HG02610 (cell line): ENCODE measurements around the gene HBB.
"Not testable (repeated sequence)": the region's sequence is repeated elsewhere in the genome, so short reads cannot be mapped to it uniquely, and the experiment has no call there.

Experiments used
- ATAC-seq: cut with Tn5 transposase; IDR thresholded peaks from one replicate; pipeline ENCODE4 v1.9.1; 2021; ENCODE audit warnings: mild to moderate bottlenecking, moderate library complexity; ENCODE audit not compliant: unreplicated experiment

Gene HBB

GRCh38 chr11:5226732-5227310 lies at the start of gene HBB:
TSS of gene HBB (minus strand) at chr11:5227071. CDS start at chr11:5227021, 50 bp downstream.
- no peak for ATAC-seq

- no peak for ATAC-seq
These were observed 48.7 kb upstream of the HBB start for GRCh38 chr11:5275369-5276110.

DNA sequence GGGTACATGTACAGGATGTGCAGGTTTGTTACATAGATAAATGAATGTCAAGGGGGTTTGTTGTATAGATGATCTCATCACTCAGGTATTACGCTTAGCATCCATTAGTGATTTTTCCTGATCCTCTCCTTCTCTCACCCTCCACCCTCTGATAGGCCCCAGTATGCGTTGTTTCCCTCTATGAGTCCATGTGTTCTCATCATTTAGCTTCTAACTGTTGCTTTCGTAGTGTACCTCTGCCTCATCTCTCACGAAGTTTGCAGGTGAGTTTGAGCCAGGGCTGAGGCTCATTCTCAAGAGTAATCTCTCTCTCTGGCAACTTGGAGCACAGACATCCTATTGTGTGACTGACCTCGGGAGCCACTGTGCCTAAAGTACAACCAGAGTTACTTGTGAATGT lies 47.5 kb upstream of the HBB start:
- ATAC-seq: no peak

DNA sequence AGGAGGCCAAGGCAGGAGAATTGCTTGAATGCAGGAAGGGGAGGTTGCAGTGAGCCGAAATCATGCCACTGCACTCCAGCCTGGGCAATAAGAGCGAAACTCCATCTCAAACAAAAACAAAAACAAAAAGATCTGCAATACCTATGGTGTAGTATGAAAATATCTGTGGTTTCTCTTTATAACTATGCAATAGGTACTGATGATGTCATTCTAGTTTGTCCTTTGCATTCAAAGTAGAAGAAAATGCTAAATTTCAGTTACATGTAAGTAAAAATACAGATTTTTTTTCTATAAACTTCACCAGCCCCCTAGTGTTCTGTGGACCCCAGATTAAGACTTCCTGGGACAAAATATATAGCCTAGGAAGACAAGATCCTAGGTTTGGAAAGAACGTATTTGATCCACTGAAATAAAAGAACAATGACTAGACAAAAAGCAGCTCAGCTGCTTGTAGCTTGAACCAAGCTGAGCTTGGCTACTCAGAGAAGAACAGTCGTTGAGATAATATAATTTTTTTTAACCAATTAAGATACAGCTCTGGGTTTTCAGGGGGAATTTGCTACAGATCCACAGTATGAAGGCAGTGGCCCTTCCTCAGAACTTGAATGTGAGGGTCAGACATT lies 45.6 kb upstream of the HBB start:
- no peak for ATAC-seq

DNA sequence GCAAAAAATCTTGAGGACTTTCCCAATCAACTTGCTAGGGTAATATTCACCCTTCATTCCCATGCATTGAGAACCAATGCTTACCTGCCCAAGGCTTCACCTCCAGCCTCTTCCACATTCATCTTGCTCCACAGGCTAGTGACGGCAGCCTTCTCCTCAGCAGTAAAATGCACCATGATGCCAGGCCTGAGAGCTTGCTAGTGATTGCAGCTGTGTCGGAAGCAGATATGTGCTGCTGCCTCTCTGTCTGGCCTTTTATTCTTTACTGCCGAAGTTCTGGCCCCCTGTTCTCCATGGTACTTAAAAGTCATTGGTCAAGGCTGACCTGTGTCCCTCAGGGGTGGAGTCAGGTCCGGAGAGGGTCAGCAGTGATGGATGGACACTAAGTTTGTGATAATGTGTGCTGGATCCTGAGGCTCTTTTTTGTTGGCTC lies 42.9 kb upstream of the HBB start, which contains the start of gene HBE1:
TSS of gene HBE1 (minus strand) at position 231 of the 433 bp plus-strand sequence. CDS start at position 176, 55 bp downstream.
- no peak for ATAC-seq

DNA sequence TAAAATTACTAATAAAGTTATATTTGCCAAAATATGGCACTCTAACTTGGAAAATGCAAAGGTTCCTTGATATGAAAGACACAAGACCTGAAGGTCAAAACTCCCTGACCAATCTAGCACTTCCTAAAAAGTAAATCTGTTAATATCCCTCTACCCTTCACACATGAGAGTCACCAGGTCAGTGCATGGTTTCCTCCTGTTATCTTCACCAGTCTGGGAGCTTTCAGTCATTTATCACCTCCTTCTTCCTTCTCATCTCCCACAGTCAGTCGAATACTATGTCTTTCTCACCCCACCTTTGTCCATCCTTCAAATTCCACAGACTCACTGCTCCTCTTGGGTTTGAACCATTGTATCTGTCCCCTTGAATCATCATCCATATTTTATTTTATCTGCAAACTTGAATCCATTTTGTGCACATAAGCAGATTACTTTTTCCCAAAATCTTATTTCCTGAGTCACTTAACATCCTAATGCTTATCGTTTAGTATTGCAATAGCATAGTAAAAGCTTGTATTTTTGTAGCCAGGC lies 40.2 kb upstream of the HBB start:
- ATAC-seq: no peak

DNA sequence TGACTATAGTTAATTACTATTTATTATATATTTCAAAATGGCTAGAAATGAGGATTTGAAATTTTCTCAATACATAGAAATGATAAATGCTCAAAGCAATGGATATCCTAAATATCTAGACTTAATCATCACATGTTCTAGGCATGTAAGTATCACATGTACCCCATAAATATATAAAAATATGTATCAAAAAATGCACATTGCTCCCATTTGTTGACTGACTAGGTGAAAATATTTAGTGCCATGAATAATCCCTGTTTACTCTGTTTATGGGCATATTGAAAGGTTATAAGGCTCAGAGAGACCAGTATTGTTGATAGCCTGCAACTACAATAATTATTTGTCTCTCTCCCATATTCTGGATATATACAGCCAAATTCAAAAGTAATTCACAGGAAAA lies 39.7 kb upstream of the HBB start:
- ATAC-seq: no peak

DNA sequence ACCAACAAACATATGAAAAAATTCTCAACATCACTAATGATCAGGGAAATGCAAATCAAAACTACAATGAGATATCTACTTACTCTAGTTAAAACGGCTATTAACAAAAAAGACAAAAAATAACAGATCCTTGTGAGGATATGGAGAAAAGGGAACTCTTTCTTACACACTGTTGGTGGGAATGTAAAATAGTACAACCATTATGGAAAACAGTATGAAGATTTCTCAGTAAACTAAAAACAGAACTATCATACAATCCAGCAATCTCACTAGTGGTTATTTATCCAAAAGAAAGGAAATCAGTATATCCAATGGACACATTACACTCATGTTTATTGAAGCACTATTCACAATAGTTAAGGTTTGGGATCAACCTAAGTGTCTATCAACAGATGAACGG lies 39.0 kb upstream of the HBB start:
- ATAC-seq: no peak

DNA sequence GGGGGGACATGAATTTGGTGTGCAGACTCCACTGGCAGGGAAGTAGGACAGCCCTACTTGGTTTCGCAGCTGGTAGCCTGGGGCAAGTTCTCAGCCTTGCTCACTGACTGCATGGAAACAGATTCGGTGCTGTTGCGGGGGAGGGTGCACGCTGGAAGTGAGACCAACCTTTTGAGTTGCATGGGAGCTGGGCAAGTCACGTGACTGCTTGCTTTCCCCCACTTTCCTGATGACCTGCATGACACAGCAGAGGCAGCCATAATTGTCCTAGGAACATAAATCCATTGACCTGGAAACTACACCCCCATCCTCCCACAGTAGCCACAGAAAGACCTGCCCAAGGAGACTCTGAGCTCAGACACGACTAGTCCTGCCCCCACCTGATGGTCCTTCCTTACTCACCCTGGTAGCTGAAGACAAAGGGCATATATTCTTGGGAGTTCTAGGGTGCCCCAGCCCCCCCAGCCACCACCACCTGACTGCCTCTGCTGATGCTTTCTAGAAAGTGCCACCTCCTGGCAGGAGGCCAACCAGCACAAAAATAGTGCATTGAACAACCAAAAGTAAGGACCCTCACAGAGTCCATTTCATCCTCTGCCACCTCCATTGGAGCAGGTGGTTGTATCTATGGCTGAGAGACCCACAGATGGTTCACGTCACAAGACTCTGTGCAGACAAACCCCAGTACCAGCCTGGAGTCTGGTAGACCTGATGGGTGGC lies 31.8 kb upstream of the HBB start:
- ATAC-seq: no peak

GRCh38 chr11:5257296-5257695 lies 30.4 kb upstream of the HBB start:
- ATAC-seq: no peak

- not testable (repeated sequence) for ATAC-seq
These were observed 28.0 kb upstream of the HBB start, which contains the start of gene HBG2 for GRCh38 chr11:5254646-5255413. TSS of gene HBG2 (minus strand) at chr11:5254781. CDS start at chr11:5254728, 53 bp downstream.

GRCh38 chr11:5254023-5254422 lies 27.2 kb upstream of the HBB start:
- not testable (repeated sequence) for ATAC-seq

DNA sequence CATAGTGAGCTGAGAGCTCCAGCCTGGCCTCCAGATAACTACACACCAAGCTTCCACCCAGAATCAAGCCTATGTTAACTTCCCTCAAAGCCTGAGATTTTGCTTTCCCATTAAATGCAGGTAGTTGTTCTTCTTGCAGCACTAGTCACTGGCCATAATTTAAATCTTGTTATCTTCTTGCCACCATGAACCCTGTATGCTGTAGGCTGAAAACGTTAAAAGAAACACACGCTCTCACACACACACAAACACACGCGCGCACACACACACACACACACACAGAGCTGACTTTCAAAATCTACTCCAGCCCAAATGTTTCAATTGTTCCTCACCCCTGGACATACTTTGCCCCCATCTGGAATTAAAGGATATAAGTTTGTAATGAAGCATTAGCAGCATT lies 26.6 kb upstream of the HBB start:
- ATAC-seq: not testable (repeated sequence)

GRCh38 chr11:5252919-5253265 lies 26.0 kb upstream of the HBB start:
- ATAC-seq: no peak

GRCh38 chr11:5252192-5252918 lies 25.5 kb upstream of the HBB start:
- no peak for ATAC-seq

DNA sequence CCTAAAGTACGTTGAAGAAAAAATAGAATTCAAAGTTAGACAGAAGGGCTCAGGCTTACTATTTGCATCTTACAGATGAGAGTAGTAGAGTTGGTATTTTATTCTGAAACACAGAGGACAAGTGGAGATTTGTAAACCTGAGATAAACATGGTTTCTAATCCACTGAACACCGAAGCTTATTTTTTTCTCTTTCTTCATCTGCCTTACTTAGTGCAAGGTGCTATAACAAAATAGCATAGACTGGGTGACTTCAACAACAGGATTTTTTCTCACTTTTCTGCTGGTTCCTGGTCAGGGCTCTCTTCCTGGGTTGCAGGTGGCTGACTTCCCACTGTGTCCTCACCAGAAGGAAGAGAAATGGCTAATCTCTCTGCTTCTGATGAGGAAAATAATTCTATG lies 24.9 kb upstream of the HBB start:
- no peak for ATAC-seq

- no peak for ATAC-seq
These were observed 23.8 kb upstream of the HBB start for GRCh38 chr11:5250543-5251204.

- ATAC-seq: not testable (repeated sequence)
These were observed 23.0 kb upstream of the HBB start, which contains the start of gene HBG1 for GRCh38 chr11:5249807-5250396. TSS of gene HBG1 (minus strand) at chr11:5249857. CDS start at chr11:5249804, 53 bp downstream.

DNA sequence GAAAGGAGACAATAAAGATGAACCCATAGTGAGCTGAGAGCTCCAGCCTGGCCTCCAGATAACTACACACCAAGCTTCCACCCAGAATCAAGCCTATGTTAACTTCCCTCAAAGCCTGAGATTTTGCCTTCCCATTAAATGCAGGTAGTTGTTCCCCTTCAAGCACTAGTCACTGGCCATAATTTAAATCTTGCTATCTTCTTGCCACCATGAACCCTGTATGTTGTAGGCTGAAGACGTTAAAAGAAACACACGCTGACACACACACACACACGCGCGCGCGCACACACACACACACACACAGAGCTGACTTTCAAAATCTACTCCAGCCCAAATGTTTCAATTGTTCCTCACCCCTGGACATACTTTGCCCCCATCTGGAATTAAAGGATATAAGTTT lies 21.6 kb upstream of the HBB start:
- not testable (repeated sequence) for ATAC-seq
